Endothelial cell (in vitro differentiated cells): Measurements from ENCODE around the gene KLHL17. TPM values are rescaled to one million over a fixed set of nuclear protein-coding genes. Genes with fewer than 3 reads are reported as not detected.

Experiments
- DNase-seq: peaks from one replicate; pipeline ENCODE4 v3.0.0; 2021; ENCODE audit warnings: low spot score
- H3K27ac Mint-ChIP-seq: one replicate; pipeline ENCODE4 v1.8.0; 2021; ENCODE audit warnings: mixed read lengths, inconsistent platforms; ENCODE audit not compliant: unreplicated experiment
- H3K27me3 Mint-ChIP-seq: one replicate; pipeline ENCODE4 v1.8.0; 2021; ENCODE audit warnings: mild to moderate bottlenecking, moderate library complexity, mixed read lengths, inconsistent platforms; ENCODE audit not compliant: unreplicated experiment
- H3K36me3 Mint-ChIP-seq: one replicate; pipeline ENCODE4 v1.8.0; 2021; ENCODE audit warnings: mild to moderate bottlenecking, low read depth, mixed read lengths, inconsistent platforms; ENCODE audit not compliant: unreplicated experiment
- H3K4me1 Mint-ChIP-seq: one replicate; pipeline ENCODE4 v1.8.0; 2021; ENCODE audit warnings: mild to moderate bottlenecking, mixed read lengths, inconsistent platforms; ENCODE audit not compliant: unreplicated experiment
- H3K4me3 Mint-ChIP-seq: one replicate; pipeline ENCODE4 v1.8.0; 2021; ENCODE audit warnings: mild to moderate bottlenecking, mixed read lengths, inconsistent platforms; ENCODE audit not compliant: unreplicated experiment
- H3K9me3 Mint-ChIP-seq: one replicate; pipeline ENCODE4 v1.8.0; 2021; ENCODE audit warnings: mixed read lengths, inconsistent platforms; ENCODE audit not compliant: unreplicated experiment
- CTCF ChIP-seq: fragments of 200-600 bp; sonication (generic); IDR thresholded peaks from one replicate; pipeline ENCODE4 v1.5.0; 2021; ENCODE audit warnings: antibody characterized with exemption; ENCODE audit not compliant: unreplicated experiment
- total RNA-seq: library from RNA; stranded (reverse); fragmentation: NEBNext Ultra II Directional; extraction: Animal tissue kit (Norgen Biotek cat#: 25700); gene quantifications from one replicate; pipeline ENCODE4 v1.2.1, GENCODE V29; 2021; ENCODE audit not compliant: unreplicated experiment

KLHL17 gene
- total RNA-seq, 1 donor from 2014 or later, result 18.7 TPM

- TF ChIP-seq CTCF, result no peak
- Mint-ChIP-seq H3K27ac (no peak overlapping the region), H3K4me3 (no peak overlapping the region), H3K4me1 (no peaks in the 10 kb centered on the region), H3K27me3 (peaks cover 24% of the 10 kb centered on the region), H3K9me3 (no peaks in the 10 kb centered on the region), H3K36me3 (no peaks in the 10 kb centered on the region)
- no peak for DNase-seq
These were observed 12.5 kb downstream of the KLHL17 start for GRCh38 chr1:972726-973458.

GRCh38 chr1:973459-974292, 13.3 kb downstream of the KLHL17 start:
- Mint-ChIP-seq H3K36me3 (peaks cover 3% of the 10 kb centered on the region), H3K27me3 (peaks cover 22% of the 10 kb centered on the region), H3K4me1 (peaks cover 3% of the 10 kb centered on the region), H3K27ac (no peak overlapping the region), H3K9me3 (no peaks in the 10 kb centered on the region), H3K4me3 (no peak overlapping the region)
- TF ChIP-seq CTCF, result no peak
- DNase-seq, result no peak

- TF ChIP-seq CTCF, result no peak
- peaks cover 3% of the 10 kb centered on the region for H3K36me3 Mint-ChIP-seq
- no peak overlapping the region for H3K4me3 Mint-ChIP-seq
- peaks cover 18% of the 10 kb centered on the region for H3K27me3 Mint-ChIP-seq
- no peak overlapping the region for H3K27ac Mint-ChIP-seq
- no peak for DNase-seq
- peaks cover 3% of the 10 kb centered on the region for H3K4me1 Mint-ChIP-seq
- no peaks in the 10 kb centered on the region for H3K9me3 Mint-ChIP-seq
These were observed 13.9 kb downstream of the KLHL17 start for GRCh38 chr1:974293-974640.

- peaks cover 14% of the 10 kb centered on the region for H3K27me3 Mint-ChIP-seq
- DNase-seq, result no peak
- no peak overlapping the region for H3K27ac Mint-ChIP-seq
- TF ChIP-seq CTCF, result no peak
- H3K36me3 Mint-ChIP-seq, result peaks cover 3% of the 10 kb centered on the region
- H3K4me1 Mint-ChIP-seq, result peaks cover 3% of the 10 kb centered on the region
- no peak overlapping the region for H3K4me3 Mint-ChIP-seq
- H3K9me3 Mint-ChIP-seq, result no peaks in the 10 kb centered on the region
These were observed 14.4 kb downstream of the KLHL17 start for GRCh38 chr1:974687-975328.

GRCh38 chr1:975365-975764, 15.0 kb downstream of the KLHL17 start:
- no peaks in the 10 kb centered on the region for H3K9me3 Mint-ChIP-seq
- no peak overlapping the region for H3K27ac Mint-ChIP-seq

More at GRCh38 chr1:975365-975764, 15.0 kb downstream of the KLHL17 start:
- TF ChIP-seq CTCF, result no peak
- H3K27me3 Mint-ChIP-seq, result peaks cover 16% of the 10 kb centered on the region
- DNase-seq, result no peak
- peaks cover 3% of the 10 kb centered on the region for H3K36me3 Mint-ChIP-seq
- no peak overlapping the region for H3K4me3 Mint-ChIP-seq
- peaks cover 3% of the 10 kb centered on the region for H3K4me1 Mint-ChIP-seq
